Fibroblast of lung (primary cell): ENCODE measurements around the gene PBLD. TPM values are rescaled to one million over a fixed set of nuclear protein-coding genes. Genes with fewer than 3 reads are reported as not detected.

Experiments used
- DNase-seq, 2 donors: peaks; one replicate each; pipeline versions ENCODE4 v3.0.0 to v3.0.0-alpha.2; 2010; ENCODE audit warnings: low read depth in 2 of 2
- H2AFZ ChIP-seq: 2 replicates; pipeline ENCODE4 v1.5.1; 2012; ENCODE audit warnings: low read length, control low read depth, inconsistent platforms
- H3K27ac ChIP-seq: 2 replicates; pipeline ENCODE4 v1.5.1; 2011; ENCODE audit warnings: low read length, control low read depth; ENCODE audit not compliant: insufficient read depth
- H3K27me3 ChIP-seq: 2 replicates; pipeline ENCODE4 v1.5.1; 2011; ENCODE audit warnings: mild to moderate bottlenecking, low read length; ENCODE audit not compliant: control insufficient read depth, insufficient read depth
- H3K36me3 ChIP-seq: 2 replicates; pipeline ENCODE4 v1.5.1; 2011; ENCODE audit warnings: low read length; ENCODE audit not compliant: control insufficient read depth, insufficient read depth
- H3K4me1 ChIP-seq: 2 replicates; pipeline ENCODE4 v1.5.1; 2011; ENCODE audit warnings: low read length; ENCODE audit not compliant: control insufficient read depth, insufficient read depth; ENCODE audit errors: extremely low read depth
- H3K4me2 ChIP-seq: 2 replicates; pipeline ENCODE4 v1.5.1; 2011; ENCODE audit warnings: low read length, control low read depth; ENCODE audit not compliant: insufficient read depth; ENCODE audit errors: extremely low read depth
- H3K4me3 ChIP-seq, 4 experiments: fragments of 200-600 bp in 1 of 4; sonication (generic) in 1 of 4; replicated peaks in 1 of 4; 2 replicates each; pipeline ENCODE4 v1.5.1; 2011 to 2016; ENCODE audit warnings: low read length in 4 of 4, low read depth in 3 of 4, mild to moderate bottlenecking in 3 of 4, control low read depth in 2 of 4, inconsistent platforms in 1 of 4, mixed read lengths in 1 of 4; ENCODE audit not compliant: insufficient read depth in 1 of 4; ENCODE audit errors: control extremely low read depth in 1 of 4
- H3K79me2 ChIP-seq: 2 replicates; pipeline ENCODE4 v1.5.1; 2012; ENCODE audit warnings: mild to moderate bottlenecking, low read length, inconsistent platforms; ENCODE audit not compliant: control insufficient read depth, insufficient read depth
- H3K9ac ChIP-seq: 2 replicates; pipeline ENCODE4 v1.5.1; 2011; ENCODE audit warnings: mild to moderate bottlenecking, low read length, control low read depth; ENCODE audit not compliant: insufficient read depth
- H3K9me3 ChIP-seq: 2 replicates; pipeline ENCODE4 v1.5.1; 2012; ENCODE audit warnings: low read depth, low read length; ENCODE audit not compliant: control insufficient read depth, insufficient read depth
- H4K20me1 ChIP-seq: 2 replicates; pipeline ENCODE4 v1.5.1; 2011; ENCODE audit warnings: low read length; ENCODE audit not compliant: control insufficient read depth, insufficient read depth; ENCODE audit errors: extremely low read depth
- EZH2 ChIP-seq: IDR thresholded peaks from 2 replicates; pipeline ENCODE4 v1.5.1; 2012; ENCODE audit warnings: low read length, control low read depth, mild to moderate bottlenecking; ENCODE audit errors: missing control alignments
- polyA plus RNA-seq, 2 donors: library from polyadenylated mRNA; depleted of rRNA in 1 of 2; stranded (reverse) in 1 of 2; unstranded in 1 of 2; fragments of >200 nt; gene quantifications; 2 replicates each; pipeline ENCODE4 v1.2.1, GENCODE V29; 2011 to 2012; ENCODE audit warnings: missing spikeins in 1 of 2
- total RNA-seq: library from RNA; depleted of rRNA; stranded (reverse); fragments of >200 nt; gene quantifications from 2 replicates; pipeline ENCODE4 v1.2.1, GENCODE V29; 2014
- TF ChIP-seq, protein P1 (sequence below), 2 donors: IDR thresholded peaks in 1 of 2; conservative IDR thresholded peaks in 1 of 2; 1 replicate in 1 of 2; 2 replicates in 1 of 2; pipeline ENCODE4 v1.5.1; 2011 to 2012; ENCODE audit warnings: low read length in 2 of 2, control low read depth in 1 of 2, inconsistent platforms in 1 of 2, low read depth in 1 of 2, mild to moderate bottlenecking in 1 of 2

PBLD gene
- total and polyA plus RNA-seq, 2 donors (not counting 1 experiment from before 2014, with no cell fraction given) = 1.3 to 5.1 TPM

DNA sequence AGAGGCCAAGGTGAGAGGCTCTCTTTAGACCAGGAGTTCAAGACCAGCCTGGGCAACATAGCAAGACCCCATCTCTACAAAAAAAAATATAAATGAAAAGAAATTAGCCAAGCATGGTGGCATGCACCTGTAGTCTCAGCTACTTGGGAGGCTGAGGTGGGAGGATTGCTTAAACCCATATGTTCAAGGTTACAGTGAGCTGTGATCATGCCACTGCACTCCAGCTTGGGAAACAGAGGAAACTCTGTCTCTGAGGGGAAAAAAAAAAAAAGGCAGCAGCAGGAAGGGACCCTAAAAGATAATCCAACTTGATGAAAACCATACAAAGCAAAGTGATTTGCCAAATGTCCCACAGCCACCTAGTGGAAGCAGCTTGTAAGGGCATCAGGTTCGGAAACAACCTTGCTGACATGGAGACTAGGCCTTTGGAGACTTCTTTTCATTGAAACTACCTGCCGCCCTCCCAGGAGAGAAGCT, 15.6 kb upstream of the PBLD start:
- Histone ChIP-seq H4K20me1 (no peaks in the 10 kb centered on the region), H3K9me3 (no peaks in the 10 kb centered on the region), H3K4me2 (no peak overlapping the region), H3K79me2 (no peaks in the 10 kb centered on the region), H3K9ac (no peak overlapping the region), H3K27me3 (no peaks in the 10 kb centered on the region), H3K4me1 (no peaks in the 10 kb centered on the region), H3K36me3 (peaks cover 7% of the 10 kb centered on the region), H3K27ac (no peak overlapping the region), H3K4me3 (no peak overlapping the region), H2AFZ (no peak overlapping the region)
- peak; percentile 43 to 67 for DNase-seq
- no peak for TF ChIP-seq EZH2
- TF ChIP-seq, protein P1, sequence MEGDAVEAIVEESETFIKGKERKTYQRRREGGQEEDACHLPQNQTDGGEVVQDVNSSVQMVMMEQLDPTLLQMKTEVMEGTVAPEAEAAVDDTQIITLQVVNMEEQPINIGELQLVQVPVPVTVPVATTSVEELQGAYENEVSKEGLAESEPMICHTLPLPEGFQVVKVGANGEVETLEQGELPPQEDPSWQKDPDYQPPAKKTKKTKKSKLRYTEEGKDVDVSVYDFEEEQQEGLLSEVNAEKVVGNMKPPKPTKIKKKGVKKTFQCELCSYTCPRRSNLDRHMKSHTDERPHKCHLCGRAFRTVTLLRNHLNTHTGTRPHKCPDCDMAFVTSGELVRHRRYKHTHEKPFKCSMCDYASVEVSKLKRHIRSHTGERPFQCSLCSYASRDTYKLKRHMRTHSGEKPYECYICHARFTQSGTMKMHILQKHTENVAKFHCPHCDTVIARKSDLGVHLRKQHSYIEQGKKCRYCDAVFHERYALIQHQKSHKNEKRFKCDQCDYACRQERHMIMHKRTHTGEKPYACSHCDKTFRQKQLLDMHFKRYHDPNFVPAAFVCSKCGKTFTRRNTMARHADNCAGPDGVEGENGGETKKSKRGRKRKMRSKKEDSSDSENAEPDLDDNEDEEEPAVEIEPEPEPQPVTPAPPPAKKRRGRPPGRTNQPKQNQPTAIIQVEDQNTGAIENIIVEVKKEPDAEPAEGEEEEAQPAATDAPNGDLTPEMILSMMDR (conservative IDR thresholded peaks at IDR 0.05 in 1 of 2, IDR thresholded peaks at IDR 0.05 in 1 of 2; ENCODE audit: low read depth in 1 of 2, low read length in 2 of 2) = peak; percentile 86 to 92

DNA sequence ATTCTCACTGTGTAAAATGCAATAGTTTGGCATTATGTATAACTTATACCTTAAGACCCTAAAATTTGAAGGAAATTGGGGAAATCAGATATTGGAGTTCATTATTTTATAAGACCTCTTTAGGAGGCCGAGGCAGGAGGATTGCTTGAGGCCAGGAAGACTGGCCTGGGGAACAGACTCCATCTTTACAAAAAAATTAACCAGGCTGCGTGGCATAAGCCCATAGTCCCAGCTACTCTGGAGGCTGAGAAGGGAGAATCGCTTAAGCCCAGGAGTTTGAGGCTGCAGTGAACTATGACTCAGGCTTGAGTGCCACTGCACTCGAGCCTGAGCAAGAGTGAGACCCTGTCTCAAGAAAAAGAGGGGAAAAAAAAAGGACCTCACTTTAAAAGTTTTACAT, 14.0 kb upstream of the PBLD start:
- no peak for DNase-seq

DNA sequence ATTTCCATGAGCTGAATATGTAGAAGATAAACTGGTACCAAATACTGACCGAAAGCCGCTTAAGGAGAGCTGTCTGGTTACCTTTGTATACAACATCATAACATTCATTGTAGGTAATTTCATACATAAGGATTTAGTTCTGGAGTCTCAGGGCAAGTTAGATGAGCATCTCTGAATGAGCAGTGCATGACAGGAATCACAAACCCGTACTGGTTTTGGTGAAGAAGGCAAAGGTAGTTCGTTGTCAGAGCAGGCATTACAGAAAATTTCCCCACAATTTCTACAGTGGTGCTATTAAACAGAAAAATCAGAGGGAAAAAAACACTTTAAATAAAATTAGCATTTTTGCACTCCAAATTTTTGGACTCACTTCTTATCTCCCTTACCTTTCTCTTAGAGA, 12.9 kb upstream of the PBLD start:
- Histone ChIP-seq H4K20me1 (no peaks in the 10 kb centered on the region), H2AFZ (no peak overlapping the region), H3K4me1 (no peaks in the 10 kb centered on the region), H3K27me3 (no peaks in the 10 kb centered on the region), H3K36me3 (peaks cover 13% of the 10 kb centered on the region), H3K79me2 (peaks cover 21% of the 10 kb centered on the region), H3K9me3 (no peaks in the 10 kb centered on the region), H3K4me3 (no peak overlapping the region), H3K4me2 (no peak overlapping the region), H3K27ac (no peak overlapping the region), H3K9ac (no peak overlapping the region)
- TF ChIP-seq EZH2 = no peak
- TF ChIP-seq, protein P1 (conservative IDR thresholded peaks at IDR 0.05 in 1 of 2, IDR thresholded peaks at IDR 0.05 in 1 of 2; ENCODE audit: low read depth in 1 of 2, low read length in 2 of 2) = no peak
- DNase-seq = no peak

More for the DNA sequence above, 14.0 kb upstream of the PBLD start:
- peaks cover 11% of the 10 kb centered on the region for H3K79me2 ChIP-seq
- no peak overlapping the region for H3K4me3 ChIP-seq
- no peaks in the 10 kb centered on the region for H3K27me3 ChIP-seq
- no peak overlapping the region for H3K27ac ChIP-seq
- H3K9ac ChIP-seq = no peak overlapping the region
- no peak overlapping the region for H2AFZ ChIP-seq
- H3K9me3 ChIP-seq = no peaks in the 10 kb centered on the region
- no peak overlapping the region for H3K4me2 ChIP-seq
- no peaks in the 10 kb centered on the region for H4K20me1 ChIP-seq
- no peak for TF ChIP-seq EZH2
- TF ChIP-seq, protein P1 (conservative IDR thresholded peaks at IDR 0.05 in 1 of 2, IDR thresholded peaks at IDR 0.05 in 1 of 2; ENCODE audit: low read depth in 1 of 2, low read length in 2 of 2) = no peak
- peaks cover 10% of the 10 kb centered on the region for H3K36me3 ChIP-seq
- H3K4me1 ChIP-seq = no peaks in the 10 kb centered on the region
